HCT116 (cell line): ENCODE results near the gene NEUROD2. TPM values are rescaled to one million over a fixed set of nuclear protein-coding genes. Genes with fewer than 3 reads are reported as not detected.

Experiments
- ATAC-seq: fragments of 200-7000 bp; cut with Tn5 transposase; 2 replicates; pipeline ENCODE4 v1.9.1; 2020; ENCODE audit warnings: mild to moderate bottlenecking, moderate library complexity
- BruUV-seq: library from RNA; stranded (reverse); fragments of 400-500 nt; replicated peaks from 2 replicates; lab custom pipeline; 2021; lab: Mats Ljungman, UMichigan
- CTCF ChIA-PET: fragments of 300-600 bp; sonication (Branson Sonifier 250); formaldehyde crosslinking; loops from one replicate; lab custom pipeline; 2021; ENCODE audit warnings: antibody characterized with exemption; lab: Charles Lee
- POLR2A ChIA-PET: fragments of 300-600, 350-600 bp; sonication (Branson Sonifier 250); formaldehyde crosslinking; loops from one replicate; lab custom pipeline; 2021; ENCODE audit warnings: antibody characterized with exemption; lab: Charles Lee
- RAD21 ChIA-PET, 2 experiments: fragments of 300-600 bp; sonication (Branson Sonifier 250); formaldehyde crosslinking; loops; one replicate each; lab custom pipeline; 2023; ENCODE audit warnings: low total read pairs in 2 of 2; ENCODE audit not compliant: uncharacterized antibody in 2 of 2, unreplicated experiment in 2 of 2, low non-redundant PET in 1 of 2; lab: Charles Lee
- DNase-seq: peaks from one replicate; pipeline ENCODE4 v3.0.0-alpha.2; 2010; ENCODE audit warnings: low read depth, low spot score
- H2AFZ ChIP-seq: fragments of 200-600 bp; shearing (Covaris generic), sonication (generic); 2 replicates; pipeline ENCODE4 v1.6.1; 2017; ENCODE audit warnings: low read depth, mixed run types, mixed read lengths, antibody characterized with exemption, low read length; ENCODE audit not compliant: poor library complexity, severe bottlenecking
- H3K27ac ChIP-seq: 2 replicates; pipeline ENCODE4 v1.5.1; 2012; ENCODE audit warnings: low read depth, low read length
- H3K27me3 ChIP-seq: fragments of 200-600 bp; sonication (generic); 2 replicates; pipeline ENCODE4 v1.6.1; 2016; ENCODE audit warnings: mixed run types, low read length, mixed read lengths; ENCODE audit not compliant: insufficient read depth
- H3K36me3 ChIP-seq, 2 experiments: fragments of 200-500 bp in 1 of 2; fragments of 200-600 bp in 1 of 2; sonication (Bioruptor generic) in 1 of 2; sonication (generic) in 1 of 2; 2 replicates each; pipeline versions ENCODE4 v1.5.1 to v1.6.1; 2014 to 2016; ENCODE audit warnings: low read length in 2 of 2, inconsistent platforms in 1 of 2, mixed read lengths in 1 of 2, mixed run types in 1 of 2; ENCODE audit not compliant: insufficient read depth in 2 of 2, control insufficient read depth in 1 of 2
- H3K4me1 ChIP-seq, 2 experiments: fragments of 200-600 bp in 1 of 2; sonication (generic) in 1 of 2; 2 replicates each; pipeline versions ENCODE4 v1.5.1 to v1.6.1; 2012 to 2017; ENCODE audit warnings: low read length in 2 of 2, inconsistent platforms in 1 of 2, mild to moderate bottlenecking in 1 of 2, mixed read lengths in 1 of 2, mixed run types in 1 of 2, moderate library complexity in 1 of 2; ENCODE audit not compliant: insufficient read depth in 2 of 2, control insufficient read depth in 1 of 2
- H3K4me2 ChIP-seq: fragments of 200-600 bp; sonication (generic); 2 replicates; pipeline ENCODE4 v1.6.1; 2017; ENCODE audit warnings: mixed run types, low read length, mixed read lengths
- H3K4me3 ChIP-seq, 2 experiments: fragments of 200-600 bp in 1 of 2; sonication (generic) in 1 of 2; replicated peaks in 1 of 2; 2 replicates each; pipeline ENCODE4 v1.5.1; 2011 to 2016; ENCODE audit warnings: low read length in 2 of 2, control low read depth in 1 of 2, low read depth in 1 of 2, mild to moderate bottlenecking in 1 of 2, mixed read lengths in 1 of 2, mixed run types in 1 of 2
- H3K79me2 ChIP-seq: fragments of 200-600 bp; sonication (generic); 2 replicates; pipeline ENCODE4 v1.6.1; 2017; ENCODE audit warnings: mild to moderate bottlenecking, mixed run types, low read length, moderate library complexity, mixed read lengths; ENCODE audit not compliant: insufficient read depth
- H3K9ac ChIP-seq: fragments of 200-600 bp; sonication (generic); 2 replicates; pipeline ENCODE4 v1.6.1; 2016; ENCODE audit warnings: low read length, mixed read lengths
- H3K9me2 ChIP-seq: fragments of 200-600 bp; sonication (generic), shearing (Covaris generic); 2 replicates; pipeline ENCODE4 v1.6.1; 2017; ENCODE audit warnings: mixed run types, mild to moderate bottlenecking, moderate library complexity; ENCODE audit not compliant: insufficient read depth
- H3K9me3 ChIP-seq, 2 experiments: fragments of 200-500 bp in 1 of 2; fragments of 200-600 bp in 1 of 2; sonication (Bioruptor generic) in 1 of 2; sonication (generic) in 1 of 2; 2 replicates each; pipeline ENCODE4 v1.6.1; 2014 to 2017; ENCODE audit warnings: low read length in 2 of 2, mixed read lengths in 2 of 2, inconsistent platforms in 1 of 2, low read depth in 1 of 2, mild to moderate bottlenecking in 1 of 2, mixed run types in 1 of 2, moderate library complexity in 1 of 2; ENCODE audit not compliant: control insufficient read depth in 1 of 2, insufficient read depth in 1 of 2
- H4K20me1 ChIP-seq: fragments of 200-600 bp; sonication (generic), shearing (Covaris generic); 2 replicates; pipeline ENCODE4 v1.6.1; 2017; ENCODE audit warnings: mixed run types, mild to moderate bottlenecking, moderate library complexity; ENCODE audit not compliant: insufficient read depth
- CBX3 ChIP-seq: IDR thresholded peaks from 2 replicates; pipeline ENCODE4 v1.6.1; 2012; ENCODE audit warnings: low read depth
- EGR1 ChIP-seq: IDR thresholded peaks from 2 replicates; pipeline ENCODE4 v1.6.1; 2012; ENCODE audit warnings: low read depth
- ELF1 ChIP-seq: IDR thresholded peaks from 2 replicates; pipeline ENCODE4 v1.6.1; 2012; ENCODE audit warnings: low read depth, borderline replicate concordance
- EZH2phosphoT487 ChIP-seq: fragments of 200-600 bp; IDR thresholded peaks from 2 replicates; pipeline ENCODE4 v1.6.1; 2018; ENCODE audit warnings: antibody characterized with exemption, borderline replicate concordance
- FOSL1 ChIP-seq: IDR thresholded peaks from 2 replicates; pipeline ENCODE4 v1.6.1; 2012; ENCODE audit warnings: low read depth
- JUND ChIP-seq: IDR thresholded peaks from 2 replicates; pipeline ENCODE4 v1.6.1; 2012
- POLR2AphosphoS5 ChIP-seq: IDR thresholded peaks from 2 replicates; pipeline ENCODE4 v1.6.1; 2011; ENCODE audit warnings: mild to moderate bottlenecking, low read depth, low read length, moderate library complexity
- RAD21 ChIP-seq: IDR thresholded peaks from 2 replicates; pipeline ENCODE4 v1.6.1; 2012; ENCODE audit warnings: low read depth, mild to moderate bottlenecking
- SIN3A ChIP-seq: IDR thresholded peaks from 2 replicates; pipeline ENCODE4 v1.6.1; 2012; ENCODE audit warnings: low read depth
- SP1 ChIP-seq: IDR thresholded peaks from 2 replicates; pipeline ENCODE4 v1.6.1; 2012; ENCODE audit warnings: low read depth
- TCF7L2 ChIP-seq: IDR thresholded peaks from 2 replicates; pipeline ENCODE4 v1.7.0; 2011; ENCODE audit warnings: borderline replicate concordance, inconsistent platforms; ENCODE audit not compliant: insufficient read depth, insufficient read length; ENCODE audit errors: extremely low read depth
- YY1 ChIP-seq: IDR thresholded peaks from 2 replicates; pipeline ENCODE4 v1.6.1; 2011; ENCODE audit warnings: low read length, low read depth, moderate library complexity, mild to moderate bottlenecking; ENCODE audit not compliant: insufficient replicate concordance; ENCODE audit errors: extremely low read depth
- intact Hi-C: fragments of 100-400 bp; cut with micrococcal nuclease; formaldehyde crosslinking; loops from 2 replicates; pipeline ENCODE4 v1.10.0; 2022
- total RNA-seq: library from RNA; stranded (reverse); gene quantifications from one replicate; pipeline ENCODE4 v1.2.1, GENCODE V29; 2021; ENCODE audit not compliant: unreplicated experiment
- TF ChIP-seq, protein P1 (sequence below): IDR thresholded peaks from 2 replicates; pipeline ENCODE4 v1.6.1; 2012; ENCODE audit warnings: low read depth
- TF ChIP-seq, protein P2 (sequence below), 3 experiments: fragments of 200-600 bp in 1 of 3; sonication (generic) in 1 of 3; IDR thresholded peaks in 2 of 3; conservative IDR thresholded peaks in 1 of 3; 2 replicates each; pipeline ENCODE4 v1.5.1; 2012 to 2017; ENCODE audit warnings: low read depth in 2 of 3, low read length in 2 of 3, antibody characterized with exemption in 1 of 3, borderline replicate concordance in 1 of 3, control low read depth in 1 of 3, mild to moderate bottlenecking in 1 of 3, mixed read lengths in 1 of 3, mixed run types in 1 of 3, moderate library complexity in 1 of 3; ENCODE audit not compliant: insufficient read depth in 1 of 3
- TF ChIP-seq, protein P3 (sequence below): IDR thresholded peaks from 2 replicates; pipeline ENCODE4 v1.6.1; 2012

The NEUROD2 gene
- total RNA-seq, 1 experiment from 2014 or later, result not detected

DNA sequence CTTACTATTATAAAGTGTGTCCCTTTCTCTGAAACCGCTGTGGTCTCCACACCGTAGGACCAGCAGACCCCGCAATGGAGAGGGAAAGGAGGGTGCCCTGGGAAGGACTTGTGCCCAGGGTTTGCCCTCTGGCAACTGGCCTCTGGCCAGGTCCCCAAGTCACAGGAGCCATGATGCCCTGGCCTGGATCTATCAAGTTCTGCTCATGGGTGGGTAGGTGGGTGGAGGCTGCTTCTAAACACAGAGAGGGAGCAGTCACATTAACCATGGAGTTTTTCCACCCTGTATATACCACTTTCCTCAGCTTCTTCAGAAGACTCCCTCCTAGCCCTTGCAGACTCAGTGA, 9.4 kb upstream of the NEUROD2 start:
- CTCF ChIA-PET, result no interaction called here
- POLR2A ChIA-PET, result interaction anchor here (0.5 kb wide), 1 partner anchor 34 kb away, joined by 3 read pairs; no protein-coding TSS in a partner anchor
- peak overlapping the region; percentile 95 for H3K4me2 ChIP-seq

More for the DNA sequence above, 9.4 kb upstream of the NEUROD2 start:
- no peak overlapping the region for H2AFZ ChIP-seq
- intact Hi-C loops, result no loop called here
- no TSS peak for BruUV-seq
- H3K9me3 ChIP-seq, result no peaks in the 10 kb centered on the region
- H3K9ac ChIP-seq, result peak overlapping the region; percentile 70
- no peak overlapping the region; the same call in 1 of the 2 replicates for H3K27ac ChIP-seq
- DNase-seq (no peak), ATAC-seq (no peak)
- no peaks in the 10 kb centered on the region for H3K27me3 ChIP-seq
- peaks cover 13 to 19% of the 10 kb centered on the region in 2 experiments; a peak in 3 of 4 replicates for H3K4me1 ChIP-seq
- no peak for TF ChIP-seq FOSL1
- no peak for TF ChIP-seq SIN3A
- TF ChIP-seq, protein P1, sequence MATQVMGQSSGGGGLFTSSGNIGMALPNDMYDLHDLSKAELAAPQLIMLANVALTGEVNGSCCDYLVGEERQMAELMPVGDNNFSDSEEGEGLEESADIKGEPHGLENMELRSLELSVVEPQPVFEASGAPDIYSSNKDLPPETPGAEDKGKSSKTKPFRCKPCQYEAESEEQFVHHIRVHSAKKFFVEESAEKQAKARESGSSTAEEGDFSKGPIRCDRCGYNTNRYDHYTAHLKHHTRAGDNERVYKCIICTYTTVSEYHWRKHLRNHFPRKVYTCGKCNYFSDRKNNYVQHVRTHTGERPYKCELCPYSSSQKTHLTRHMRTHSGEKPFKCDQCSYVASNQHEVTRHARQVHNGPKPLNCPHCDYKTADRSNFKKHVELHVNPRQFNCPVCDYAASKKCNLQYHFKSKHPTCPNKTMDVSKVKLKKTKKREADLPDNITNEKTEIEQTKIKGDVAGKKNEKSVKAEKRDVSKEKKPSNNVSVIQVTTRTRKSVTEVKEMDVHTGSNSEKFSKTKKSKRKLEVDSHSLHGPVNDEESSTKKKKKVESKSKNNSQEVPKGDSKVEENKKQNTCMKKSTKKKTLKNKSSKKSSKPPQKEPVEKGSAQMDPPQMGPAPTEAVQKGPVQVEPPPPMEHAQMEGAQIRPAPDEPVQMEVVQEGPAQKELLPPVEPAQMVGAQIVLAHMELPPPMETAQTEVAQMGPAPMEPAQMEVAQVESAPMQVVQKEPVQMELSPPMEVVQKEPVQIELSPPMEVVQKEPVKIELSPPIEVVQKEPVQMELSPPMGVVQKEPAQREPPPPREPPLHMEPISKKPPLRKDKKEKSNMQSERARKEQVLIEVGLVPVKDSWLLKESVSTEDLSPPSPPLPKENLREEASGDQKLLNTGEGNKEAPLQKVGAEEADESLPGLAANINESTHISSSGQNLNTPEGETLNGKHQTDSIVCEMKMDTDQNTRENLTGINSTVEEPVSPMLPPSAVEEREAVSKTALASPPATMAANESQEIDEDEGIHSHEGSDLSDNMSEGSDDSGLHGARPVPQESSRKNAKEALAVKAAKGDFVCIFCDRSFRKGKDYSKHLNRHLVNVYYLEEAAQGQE, result no peak
- TF ChIP-seq RAD21, result no peak
- no peak for TF ChIP-seq SP1
- no peak for TF ChIP-seq EZH2phosphoT487
- no peak for TF ChIP-seq YY1
- TF ChIP-seq EGR1, result no peak
- TF ChIP-seq, protein P2, sequence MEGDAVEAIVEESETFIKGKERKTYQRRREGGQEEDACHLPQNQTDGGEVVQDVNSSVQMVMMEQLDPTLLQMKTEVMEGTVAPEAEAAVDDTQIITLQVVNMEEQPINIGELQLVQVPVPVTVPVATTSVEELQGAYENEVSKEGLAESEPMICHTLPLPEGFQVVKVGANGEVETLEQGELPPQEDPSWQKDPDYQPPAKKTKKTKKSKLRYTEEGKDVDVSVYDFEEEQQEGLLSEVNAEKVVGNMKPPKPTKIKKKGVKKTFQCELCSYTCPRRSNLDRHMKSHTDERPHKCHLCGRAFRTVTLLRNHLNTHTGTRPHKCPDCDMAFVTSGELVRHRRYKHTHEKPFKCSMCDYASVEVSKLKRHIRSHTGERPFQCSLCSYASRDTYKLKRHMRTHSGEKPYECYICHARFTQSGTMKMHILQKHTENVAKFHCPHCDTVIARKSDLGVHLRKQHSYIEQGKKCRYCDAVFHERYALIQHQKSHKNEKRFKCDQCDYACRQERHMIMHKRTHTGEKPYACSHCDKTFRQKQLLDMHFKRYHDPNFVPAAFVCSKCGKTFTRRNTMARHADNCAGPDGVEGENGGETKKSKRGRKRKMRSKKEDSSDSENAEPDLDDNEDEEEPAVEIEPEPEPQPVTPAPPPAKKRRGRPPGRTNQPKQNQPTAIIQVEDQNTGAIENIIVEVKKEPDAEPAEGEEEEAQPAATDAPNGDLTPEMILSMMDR (IDR thresholded peaks at IDR 0.05 in 2 of 3, conservative IDR thresholded peaks at IDR 0.05 in 1 of 3; ENCODE audit: borderline replicate concordance in 1 of 3, insufficient read depth in 1 of 3, low read depth in 2 of 3, low read length in 2 of 3), result no peak
- no peak for TF ChIP-seq TCF7L2
- no peak for TF ChIP-seq CBX3
- TF ChIP-seq, protein P3, sequence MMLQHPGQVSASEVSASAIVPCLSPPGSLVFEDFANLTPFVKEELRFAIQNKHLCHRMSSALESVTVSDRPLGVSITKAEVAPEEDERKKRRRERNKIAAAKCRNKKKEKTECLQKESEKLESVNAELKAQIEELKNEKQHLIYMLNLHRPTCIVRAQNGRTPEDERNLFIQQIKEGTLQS, result no peak
- no peak for TF ChIP-seq ELF1
- no peak for TF ChIP-seq JUND
- no peak for TF ChIP-seq POLR2AphosphoS5
- RAD21 ChIA-PET, result no interaction called here
- H3K79me2 ChIP-seq, result no peaks in the 10 kb centered on the region
- no peaks in the 10 kb centered on the region for H4K20me1 ChIP-seq
- peak overlapping the region in 1 of 2 experiments; percentile 62; a peak in 1 of 4 replicates for H3K4me3 ChIP-seq
- no peaks in the 10 kb centered on the region for H3K9me2 ChIP-seq
- no peaks in the 10 kb centered on the region for H3K36me3 ChIP-seq
